Caco-2 (cell line): Measurements from ENCODE around the gene PI4K2A. TPM values are rescaled to one million over a fixed set of nuclear protein-coding genes. Genes with fewer than 3 reads are reported as not detected.
A peak's percentile ranks its signal among the peaks of the same experiment; 100 is the strongest.

Experiments used
- BruUV-seq: library from RNA; stranded (reverse); fragments of 400-500 nt; replicated peaks from 2 replicates; lab custom pipeline; 2021; lab: Mats Ljungman, UMichigan
- CTCF ChIA-PET: fragments of 300-600 bp; sonication (Branson Sonifier 250); formaldehyde crosslinking; loops from one replicate; lab custom pipeline; 2022; ENCODE audit warnings: antibody characterized with exemption; lab: Charles Lee
- POLR2A ChIA-PET: fragments of 300-600 bp; sonication (Branson Sonifier 250); formaldehyde crosslinking; loops from one replicate; lab custom pipeline; 2022; ENCODE audit warnings: antibody characterized with exemption; lab: Charles Lee
- DNase-seq, 2 experiments: peaks; one replicate each; pipeline versions ENCODE4 v3.0.0 to v3.0.0-alpha.2; 2020 to 2022
- H3K27me3 ChIP-seq: replicated peaks from 2 replicates; pipeline ENCODE4 v1.6.0; 2011; ENCODE audit warnings: low read length; ENCODE audit not compliant: control insufficient read depth, insufficient read depth
- H3K36me3 ChIP-seq: 2 replicates; pipeline ENCODE4 v1.5.1; 2011; ENCODE audit warnings: low read length; ENCODE audit not compliant: control insufficient read depth, insufficient read depth
- H3K4me1 ChIP-seq: fragments of 250-450 bp; sonication (Bioruptor Pico); 2 replicates; pipeline ENCODE4 v1.5.1; 2020; ENCODE audit warnings: mild to moderate bottlenecking
- H3K4me3 ChIP-seq: 2 replicates; pipeline ENCODE4 v1.5.1; 2011; ENCODE audit warnings: low read depth, mild to moderate bottlenecking, control low read depth, low read length
- H3K9me3 ChIP-seq: fragments of 250-450 bp; sonication (Bioruptor Pico); 2 replicates; pipeline ENCODE4 v1.5.1; 2020; ENCODE audit warnings: mild to moderate bottlenecking, moderate library complexity
- H3K27ac Mint-ChIP-seq: one replicate; pipeline ENCODE4 v1.8.0; 2022; ENCODE audit warnings: mixed read lengths; ENCODE audit not compliant: unreplicated experiment
- H3K27me3 Mint-ChIP-seq: one replicate; pipeline ENCODE4 v1.8.0; 2022; ENCODE audit warnings: mixed read lengths; ENCODE audit not compliant: insufficient read depth, unreplicated experiment
- H3K36me3 Mint-ChIP-seq: one replicate; pipeline ENCODE4 v1.8.0; 2022; ENCODE audit warnings: mild to moderate bottlenecking, mixed read lengths; ENCODE audit not compliant: insufficient read depth, unreplicated experiment
- H3K4me1 Mint-ChIP-seq: one replicate; pipeline ENCODE4 v1.8.0; 2022; ENCODE audit warnings: low read depth, mixed read lengths; ENCODE audit not compliant: unreplicated experiment
- H3K4me3 Mint-ChIP-seq: one replicate; pipeline ENCODE4 v1.8.0; 2022; ENCODE audit warnings: mild to moderate bottlenecking, moderate library complexity, mixed read lengths; ENCODE audit not compliant: unreplicated experiment
- H3K9me3 Mint-ChIP-seq: one replicate; pipeline ENCODE4 v1.8.0; 2022; ENCODE audit warnings: mixed read lengths; ENCODE audit not compliant: unreplicated experiment
- CTCF ChIP-seq, 2 experiments: fragments of 200-600 bp in 1 of 2; IDR thresholded peaks; 1 replicate in 1 of 2; 2 replicates in 1 of 2; pipeline versions ENCODE4 v1.5.1 to v1.8.0; 2011 to 2022; ENCODE audit warnings: antibody characterized with exemption in 1 of 2, control low read depth in 1 of 2, inconsistent platforms in 1 of 2, low read depth in 1 of 2, low read length in 1 of 2, mild to moderate bottlenecking in 1 of 2, moderate library complexity in 1 of 2; ENCODE audit not compliant: insufficient read depth in 1 of 2, severe bottlenecking in 1 of 2, unreplicated experiment in 1 of 2
- intact Hi-C: fragments of 100-400 bp; cut with micrococcal nuclease; formaldehyde crosslinking; loops from one replicate; pipeline ENCODE4 v1.10.0; 2022; ENCODE audit not compliant: unreplicated experiment
- total RNA-seq: library from RNA; stranded (reverse); gene quantifications from 2 replicates; pipeline ENCODE4 v1.2.3, GENCODE V29; 2022

Gene PI4K2A
- total RNA-seq, 1 experiment from 2014 or later: 27.3 TPM

GRCh38 chr10:97718178-97718577 is 77.7 kb downstream of the PI4K2A start:
- intact Hi-C loops: loop anchor here (5.0 kb wide), 1 partner anchor 36 kb away; no protein-coding TSS in a partner anchor
- H3K4me3 Mint-ChIP-seq: no peak overlapping the region
- H3K27me3 Mint-ChIP-seq: no peaks in the 10 kb centered on the region
- Histone ChIP-seq H3K36me3 (no peaks in the 10 kb centered on the region), H3K9me3 (no peaks in the 10 kb centered on the region), H3K4me1 (peaks cover 13% of the 10 kb centered on the region), H3K27me3 (no peaks in the 10 kb centered on the region), H3K4me3 (no peak overlapping the region)
- BruUV-seq: no TSS peak
- DNase-seq: no peak
- H3K36me3 Mint-ChIP-seq: peaks cover 17% of the 10 kb centered on the region
- H3K9me3 Mint-ChIP-seq: no peaks in the 10 kb centered on the region
- no peak for TF ChIP-seq CTCF (IDR thresholded peaks at IDR 0.05; ENCODE audit: insufficient read depth in 1 of 2, low read depth in 1 of 2, low read length in 1 of 2, severe bottlenecking in 1 of 2, unreplicated experiment in 1 of 2)
- CTCF ChIA-PET: interaction anchor here (2.6 kb wide), 1 partner anchor 9 kb away, joined by 8 read pairs; no protein-coding TSS in a partner anchor
- POLR2A ChIA-PET: no interaction called here
- H3K4me1 Mint-ChIP-seq: peaks cover 12% of the 10 kb centered on the region
- H3K27ac Mint-ChIP-seq: no peak overlapping the region

GRCh38 chr10:97718659-97719142 is 78.2 kb downstream of the PI4K2A start:
- intact Hi-C loops: loop anchor here (5.0 kb wide), 1 partner anchor 36 kb away; no protein-coding TSS in a partner anchor
- Mint-ChIP-seq H3K4me1 (peaks cover 11% of the 10 kb centered on the region), H3K9me3 (no peaks in the 10 kb centered on the region), H3K36me3 (peaks cover 17% of the 10 kb centered on the region), H3K4me3 (no peak overlapping the region), H3K27ac (no peak overlapping the region), H3K27me3 (no peaks in the 10 kb centered on the region)
- ChIA-PET CTCF (interaction anchor here (0.8 to 2.6 kb wide), 2 partner anchors 9 to 12 kb away, joined by 3 to 8 read pairs; no protein-coding TSS in a partner anchor), POLR2A (no interaction called here)
- Histone ChIP-seq H3K4me3 (no peak overlapping the region), H3K4me1 (peaks cover 13% of the 10 kb centered on the region; the same call in 1 of the 2 replicates), H3K27me3 (no peaks in the 10 kb centered on the region), H3K36me3 (no peaks in the 10 kb centered on the region), H3K9me3 (no peaks in the 10 kb centered on the region)
- no peak for TF ChIP-seq CTCF (IDR thresholded peaks at IDR 0.05; ENCODE audit: insufficient read depth in 1 of 2, low read depth in 1 of 2, low read length in 1 of 2, severe bottlenecking in 1 of 2, unreplicated experiment in 1 of 2)
- BruUV-seq: no TSS peak
- peak; percentile 50 to 77 for DNase-seq

- H3K27me3 Mint-ChIP-seq: no peaks in the 10 kb centered on the region
- no peak overlapping the region for H3K4me3 Mint-ChIP-seq
- ChIA-PET CTCF (interaction anchor here (0.8 to 2.6 kb wide), 2 partner anchors 10 to 11 kb away, joined by 3 to 8 read pairs; no protein-coding TSS in a partner anchor), POLR2A (no interaction called here)
- H3K4me3 ChIP-seq: no peak overlapping the region
- no peak overlapping the region for H3K27ac Mint-ChIP-seq
- no peaks in the 10 kb centered on the region for H3K9me3 ChIP-seq
- no peaks in the 10 kb centered on the region for H3K27me3 ChIP-seq
- H3K9me3 Mint-ChIP-seq: no peaks in the 10 kb centered on the region
- no peak for TF ChIP-seq CTCF (IDR thresholded peaks at IDR 0.05; ENCODE audit: insufficient read depth in 1 of 2, low read depth in 1 of 2, low read length in 1 of 2, severe bottlenecking in 1 of 2, unreplicated experiment in 1 of 2)
- no peak for DNase-seq
- no peaks in the 10 kb centered on the region for H3K36me3 ChIP-seq
- intact Hi-C loops: loop anchor here (5.0 kb wide), 1 partner anchor 37 kb away; no protein-coding TSS in a partner anchor
- H3K4me1 Mint-ChIP-seq: peaks cover 17% of the 10 kb centered on the region
- H3K4me1 ChIP-seq: peaks cover 13% of the 10 kb centered on the region; the same call in 1 of the 2 replicates
- no TSS peak for BruUV-seq
- peaks cover 9% of the 10 kb centered on the region for H3K36me3 Mint-ChIP-seq
Observed at GRCh38 chr10:97719602-97720001, 79.1 kb downstream of the PI4K2A start.
